GM12874 (cell line): Measurements from ENCODE around the gene FLCN.

Experiments
- CTCF ChIP-seq: IDR thresholded peaks from 2 replicates; pipeline ENCODE4 v1.5.1; 2011; ENCODE audit warnings: low read depth, mild to moderate bottlenecking, control low read depth, low read length, moderate library complexity; ENCODE audit not compliant: insufficient read depth

The FLCN gene

GRCh38 chr17:17170346-17170985, 66.5 kb downstream of the FLCN start:
- TF ChIP-seq CTCF = no peak

- TF ChIP-seq CTCF = no peak
Measured at GRCh38 chr17:17169396-17169795, 67.6 kb downstream of the FLCN start.

GRCh38 chr17:17168401-17168800, 68.6 kb downstream of the FLCN start:
- no peak for TF ChIP-seq CTCF

GRCh38 chr17:17167986-17168385, 69.0 kb downstream of the FLCN start:
- no peak for TF ChIP-seq CTCF

- TF ChIP-seq CTCF = no peak
Measured at GRCh38 chr17:17167356-17167755, 69.6 kb downstream of the FLCN start.

- TF ChIP-seq CTCF = no peak
Measured at GRCh38 chr17:17166446-17166845, 70.5 kb downstream of the FLCN start.

GRCh38 chr17:17165666-17166308, 71.2 kb downstream of the FLCN start:
- TF ChIP-seq CTCF = no peak
